WI38 (cell line): Measurements from ENCODE around the gene CAPN1.

Source experiments
- H3K4me3 ChIP-seq: 2 replicates; pipeline ENCODE4 v1.5.1; 2011; ENCODE audit warnings: low read depth, mild to moderate bottlenecking, control low read depth, low read length
- TF ChIP-seq, protein P1 (sequence below): IDR thresholded peaks from 2 replicates; pipeline ENCODE4 v1.5.1; 2012; ENCODE audit warnings: low read depth, mild to moderate bottlenecking, control low read depth, low read length

The CAPN1 gene

DNA sequence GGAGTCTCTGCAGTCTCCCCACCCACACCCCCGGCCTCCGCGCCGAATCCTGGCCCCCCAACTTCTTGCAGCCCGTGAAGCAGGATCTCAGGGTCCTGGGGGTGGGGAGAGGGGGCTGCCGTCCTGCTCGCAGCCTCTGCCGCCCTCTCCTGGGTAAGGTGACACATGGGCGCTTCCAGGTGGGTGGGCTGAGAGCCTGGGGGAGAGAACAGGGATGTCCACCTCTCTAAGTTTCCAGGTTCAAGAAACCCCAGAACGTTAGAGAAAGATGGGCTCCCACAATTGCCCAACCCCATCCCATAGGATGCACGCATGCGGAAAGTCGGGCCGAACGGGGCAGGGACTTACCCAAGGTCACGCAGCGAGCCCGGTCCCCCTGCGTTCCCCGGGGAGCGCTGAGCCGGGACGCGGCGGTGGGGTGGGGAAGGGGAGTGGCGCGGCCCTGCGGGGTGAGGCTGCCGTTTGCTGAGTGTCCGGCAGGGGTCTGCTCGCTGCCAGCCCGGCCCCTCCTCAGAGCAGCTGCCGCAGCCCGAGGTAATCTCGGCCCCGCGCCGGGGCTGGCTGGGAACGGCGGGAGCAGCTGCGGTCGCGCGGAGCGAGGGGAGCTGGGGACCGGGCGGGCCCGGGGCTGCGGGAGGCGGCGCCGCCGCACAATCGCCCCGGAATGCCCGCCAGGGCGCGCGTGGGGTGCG is 705 bp upstream of the CAPN1 start:
- TF ChIP-seq, protein P1, sequence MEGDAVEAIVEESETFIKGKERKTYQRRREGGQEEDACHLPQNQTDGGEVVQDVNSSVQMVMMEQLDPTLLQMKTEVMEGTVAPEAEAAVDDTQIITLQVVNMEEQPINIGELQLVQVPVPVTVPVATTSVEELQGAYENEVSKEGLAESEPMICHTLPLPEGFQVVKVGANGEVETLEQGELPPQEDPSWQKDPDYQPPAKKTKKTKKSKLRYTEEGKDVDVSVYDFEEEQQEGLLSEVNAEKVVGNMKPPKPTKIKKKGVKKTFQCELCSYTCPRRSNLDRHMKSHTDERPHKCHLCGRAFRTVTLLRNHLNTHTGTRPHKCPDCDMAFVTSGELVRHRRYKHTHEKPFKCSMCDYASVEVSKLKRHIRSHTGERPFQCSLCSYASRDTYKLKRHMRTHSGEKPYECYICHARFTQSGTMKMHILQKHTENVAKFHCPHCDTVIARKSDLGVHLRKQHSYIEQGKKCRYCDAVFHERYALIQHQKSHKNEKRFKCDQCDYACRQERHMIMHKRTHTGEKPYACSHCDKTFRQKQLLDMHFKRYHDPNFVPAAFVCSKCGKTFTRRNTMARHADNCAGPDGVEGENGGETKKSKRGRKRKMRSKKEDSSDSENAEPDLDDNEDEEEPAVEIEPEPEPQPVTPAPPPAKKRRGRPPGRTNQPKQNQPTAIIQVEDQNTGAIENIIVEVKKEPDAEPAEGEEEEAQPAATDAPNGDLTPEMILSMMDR = peak; percentile 19; the same call in 1 of the 2 replicates
- H3K4me3 ChIP-seq = peak overlapping the region; percentile 96

DNA sequence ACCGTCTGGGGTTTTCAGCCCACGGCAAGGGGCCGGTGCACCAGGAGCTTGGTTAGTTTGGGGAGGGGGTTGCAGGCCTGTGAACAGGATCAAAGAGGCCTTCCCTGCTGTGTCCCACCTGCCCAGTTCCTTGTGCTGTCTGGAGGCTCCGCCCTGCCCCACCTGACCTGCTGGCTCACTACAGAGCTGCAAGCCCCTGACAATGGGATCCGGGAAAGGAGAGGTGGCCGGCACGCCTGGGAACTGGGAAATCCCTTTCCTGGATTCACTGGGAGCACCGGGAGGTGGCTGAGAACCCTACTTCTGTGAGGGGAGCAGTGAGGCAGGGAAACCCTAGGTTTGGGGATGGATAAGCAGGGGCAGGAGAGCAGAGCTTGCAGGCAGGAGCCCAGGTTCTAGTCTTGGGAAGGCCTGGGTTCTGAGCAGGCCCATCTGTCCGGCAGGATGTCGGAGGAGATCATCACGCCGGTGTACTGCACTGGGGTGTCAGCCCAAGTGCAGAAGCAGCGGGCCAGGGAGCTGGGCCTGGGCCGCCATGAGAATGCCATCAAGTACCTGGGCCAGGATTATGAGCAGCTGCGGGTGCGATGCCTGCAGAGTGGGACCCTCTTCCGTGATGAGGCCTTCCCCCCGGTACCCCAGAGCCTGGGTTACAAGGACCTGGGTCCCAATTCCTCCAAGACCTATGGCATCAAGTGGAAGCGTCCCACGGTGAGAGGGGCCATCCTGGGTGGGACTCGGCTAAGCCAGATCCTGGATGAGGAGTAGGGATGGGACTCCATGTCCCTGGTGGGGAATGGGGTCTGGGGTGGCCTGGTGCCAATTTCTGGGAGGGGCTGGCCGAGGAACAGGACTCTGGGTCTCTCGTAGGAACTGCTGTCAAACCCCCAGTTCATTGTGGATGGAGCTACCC is 786 bp downstream of the CAPN1 start:
- TF ChIP-seq, protein P1 = no peak
- peak overlapping the region; percentile 96 for H3K4me3 ChIP-seq

DNA sequence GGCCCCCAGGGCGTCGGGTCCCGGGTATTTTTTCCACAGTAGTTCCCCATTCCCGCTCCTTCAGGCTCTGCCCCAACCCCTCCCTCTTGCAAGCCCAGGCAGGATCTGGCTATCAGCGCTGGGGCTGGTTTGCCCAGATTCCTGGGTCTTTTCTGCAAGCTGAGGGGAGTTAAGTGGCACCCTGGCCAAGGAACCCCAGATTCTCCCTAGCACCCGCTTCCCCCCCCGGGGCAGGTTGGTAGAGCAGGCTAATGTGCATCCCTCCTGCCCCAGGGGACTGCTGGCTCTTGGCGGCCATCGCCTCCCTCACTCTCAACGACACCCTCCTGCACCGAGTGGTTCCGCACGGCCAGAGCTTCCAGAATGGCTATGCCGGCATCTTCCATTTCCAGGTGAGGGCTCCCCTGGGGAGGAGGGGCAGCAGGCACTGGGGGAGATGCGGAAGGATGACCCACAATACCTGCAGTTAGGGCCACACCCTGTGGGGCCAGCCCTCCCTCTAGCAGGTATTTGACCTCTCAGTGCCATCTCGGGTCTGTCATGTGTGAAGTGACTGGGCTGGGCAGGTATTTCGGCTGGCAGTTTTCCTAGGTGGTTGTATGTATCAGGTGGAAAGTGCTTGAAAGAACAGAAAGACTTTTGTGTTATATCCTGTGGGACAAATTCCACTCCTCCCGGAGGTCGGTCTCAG is 1.6 kb downstream of the CAPN1 start:
- TF ChIP-seq, protein P1 = no peak
- peak overlapping the region; percentile 96 for H3K4me3 ChIP-seq

DNA sequence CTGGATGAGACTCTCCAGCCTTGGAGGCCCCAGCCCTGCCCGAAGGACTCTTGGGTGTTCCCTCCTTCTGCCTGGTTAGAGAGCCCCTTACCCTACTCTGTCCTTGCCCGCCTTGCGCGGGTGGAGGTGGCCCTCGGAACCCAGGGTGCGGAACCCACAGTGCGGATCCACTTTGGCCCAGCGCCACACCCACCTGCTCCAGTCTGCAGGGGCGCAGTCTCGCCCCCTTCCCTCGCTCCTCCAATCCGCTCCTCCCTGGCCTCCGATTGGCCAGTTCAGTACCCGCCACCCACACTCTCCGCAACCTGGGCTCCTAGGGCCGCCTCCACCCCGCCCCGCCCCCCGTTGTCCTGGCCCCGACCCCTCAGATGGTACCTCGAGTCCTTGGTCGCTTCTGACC is 2.4 kb downstream of the CAPN1 start:
- no peak overlapping the region for H3K4me3 ChIP-seq
- TF ChIP-seq, protein P1 = no peak

DNA sequence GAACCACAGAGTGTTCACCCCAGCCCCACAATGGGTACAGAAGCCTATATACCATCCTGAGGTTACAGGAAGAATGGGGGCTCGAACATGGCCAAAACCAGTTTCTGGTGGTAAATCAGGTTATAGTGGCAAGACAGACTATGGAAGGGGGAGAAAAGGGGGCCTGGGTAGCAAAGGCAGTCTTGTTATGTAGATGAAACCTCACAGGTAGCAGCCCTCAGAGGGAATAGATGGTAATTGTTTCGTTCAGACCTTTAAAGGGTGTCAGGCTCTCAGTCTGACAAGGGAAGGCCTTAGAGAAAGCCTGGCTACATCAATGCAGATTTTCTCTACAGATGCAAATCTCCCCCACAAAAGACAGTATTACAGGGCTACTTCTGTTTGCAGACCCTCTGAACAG is 3.4 kb downstream of the CAPN1 start:
- TF ChIP-seq, protein P1 = no peak
- H3K4me3 ChIP-seq = no peak overlapping the region

DNA sequence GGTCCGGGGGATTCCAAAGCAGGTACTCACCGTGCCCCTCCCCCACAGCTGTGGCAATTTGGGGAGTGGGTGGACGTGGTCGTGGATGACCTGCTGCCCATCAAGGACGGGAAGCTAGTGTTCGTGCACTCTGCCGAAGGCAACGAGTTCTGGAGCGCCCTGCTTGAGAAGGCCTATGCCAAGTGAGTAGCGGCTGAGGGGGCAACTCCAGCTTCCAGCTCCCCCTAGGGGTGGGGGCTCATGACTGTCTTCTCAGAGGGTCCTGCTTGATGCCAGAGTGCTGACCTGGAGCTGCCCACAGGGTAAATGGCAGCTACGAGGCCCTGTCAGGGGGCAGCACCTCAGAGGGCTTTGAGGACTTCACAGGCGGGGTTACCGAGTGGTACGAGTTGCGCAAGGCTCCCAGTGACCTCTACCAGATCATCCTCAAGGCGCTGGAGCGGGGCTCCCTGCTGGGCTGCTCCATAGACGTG is 4.2 kb downstream of the CAPN1 start:
- TF ChIP-seq, protein P1 = no peak
- no peak overlapping the region for H3K4me3 ChIP-seq
